T-helper 2 cell treated with Interferon-gamma antibody and Interleukin-4, amounts not matched to agents 5 μg/mL and 100 μg/mL, for 36 hours (primary cell): ENCODE measurements around the gene ZNF283.
"Not testable (repeated sequence)": the region's sequence is repeated elsewhere in the genome, so short reads cannot be mapped to it uniquely, and the experiment has no call there.

ENCODE experiments used
- DNase-seq: peaks from one replicate; pipeline ENCODE4 v3.0.0; 2021; ENCODE audit warnings: low spot score
- H3K27ac Mint-ChIP-seq: one replicate; pipeline ENCODE4 v1.8.0; 2021; ENCODE audit warnings: mild to moderate bottlenecking, mixed read lengths
- H3K27me3 Mint-ChIP-seq: one replicate; pipeline ENCODE4 v1.8.0; 2021; ENCODE audit warnings: low read depth, mixed read lengths
- H3K36me3 Mint-ChIP-seq: one replicate; pipeline ENCODE4 v1.8.0; 2021; ENCODE audit warnings: low read depth, mixed read lengths
- H3K4me1 Mint-ChIP-seq: one replicate; pipeline ENCODE4 v1.8.0; 2021; ENCODE audit warnings: low read depth, mixed read lengths
- H3K4me3 Mint-ChIP-seq: one replicate; pipeline ENCODE4 v1.8.0; 2022; ENCODE audit warnings: mild to moderate bottlenecking, moderate library complexity, mixed read lengths
- H3K9me3 Mint-ChIP-seq: one replicate; pipeline ENCODE4 v1.8.0; 2021; ENCODE audit warnings: mixed read lengths

ZNF283 gene

DNA sequence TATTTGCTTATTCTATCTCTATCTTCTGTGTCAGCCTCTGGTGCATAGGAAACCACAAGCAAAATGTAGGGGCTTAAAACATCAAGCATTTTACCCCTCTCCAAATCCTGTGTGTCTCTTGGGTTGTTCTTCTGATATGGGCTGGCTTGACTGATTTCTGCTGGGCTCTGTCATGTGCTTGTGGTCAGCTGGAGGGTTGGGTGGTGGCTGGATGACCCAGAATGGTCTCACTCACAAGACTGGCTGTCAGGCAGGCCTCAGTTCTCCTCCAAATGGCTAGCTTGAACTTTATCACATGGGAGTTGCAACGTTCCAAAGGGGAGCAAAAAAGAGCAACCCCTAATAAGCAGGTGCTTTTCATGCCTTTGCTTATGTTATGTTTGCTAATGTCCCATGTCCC is 15.3 kb upstream of the ZNF283 start:
- DNase-seq, result no peak
- no peak overlapping the region for H3K4me3 Mint-ChIP-seq
- H3K4me1 Mint-ChIP-seq, result peaks cover 3% of the 10 kb centered on the region
- H3K9me3 Mint-ChIP-seq, result no peaks in the 10 kb centered on the region
- no peaks in the 10 kb centered on the region for H3K36me3 Mint-ChIP-seq
- no peak overlapping the region for H3K27ac Mint-ChIP-seq
- H3K27me3 Mint-ChIP-seq, result peaks cover 5% of the 10 kb centered on the region

DNA sequence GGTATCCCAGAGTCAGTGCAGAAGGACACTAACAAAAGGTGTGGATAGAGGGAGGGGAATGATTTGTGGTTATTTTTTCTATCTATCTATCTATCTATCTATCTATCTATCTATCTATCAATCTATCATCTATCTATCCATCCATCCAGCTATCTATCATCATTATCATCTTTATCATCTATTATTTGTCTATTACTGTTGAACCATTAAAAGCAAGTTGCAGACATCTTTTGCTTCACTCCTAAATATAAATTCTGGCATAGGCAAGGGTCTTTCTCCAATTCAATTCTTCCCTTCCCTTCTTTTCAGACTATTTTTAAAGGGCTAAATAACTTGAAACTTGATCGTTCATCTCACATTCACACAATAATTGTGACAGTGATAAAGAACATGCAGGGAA is 14.9 kb upstream of the ZNF283 start:
- Mint-ChIP-seq H3K36me3 (no peaks in the 10 kb centered on the region), H3K9me3 (no peaks in the 10 kb centered on the region), H3K4me1 (peaks cover 3% of the 10 kb centered on the region), H3K27ac (no peak overlapping the region), H3K4me3 (no peak overlapping the region), H3K27me3 (peaks cover 5% of the 10 kb centered on the region)
- DNase-seq, result no peak

DNA sequence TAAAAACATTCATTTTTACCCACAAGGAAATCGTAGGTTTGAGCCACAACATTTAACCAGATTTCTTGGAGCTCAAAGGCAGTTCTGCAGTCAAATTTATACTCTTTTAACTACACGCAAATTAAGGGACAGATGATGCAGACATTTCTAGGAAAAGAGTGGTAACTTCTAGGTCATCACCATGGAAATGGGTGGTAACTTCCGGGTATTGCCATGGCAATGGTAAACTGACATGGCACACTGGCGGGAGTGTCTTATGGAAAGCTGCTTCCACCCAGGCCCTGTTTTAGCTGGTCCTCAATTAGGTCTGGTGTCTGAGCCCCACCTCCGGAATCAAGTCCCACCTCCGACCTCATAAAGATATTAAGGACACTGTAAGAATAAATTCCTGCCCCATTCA is 14.4 kb upstream of the ZNF283 start:
- DNase-seq, result no peak
- no peaks in the 10 kb centered on the region for H3K36me3 Mint-ChIP-seq
- peaks cover 3% of the 10 kb centered on the region for H3K4me1 Mint-ChIP-seq
- H3K4me3 Mint-ChIP-seq, result no peak overlapping the region
- no peaks in the 10 kb centered on the region for H3K9me3 Mint-ChIP-seq
- peaks cover 5% of the 10 kb centered on the region for H3K27me3 Mint-ChIP-seq
- no peak overlapping the region for H3K27ac Mint-ChIP-seq

DNA sequence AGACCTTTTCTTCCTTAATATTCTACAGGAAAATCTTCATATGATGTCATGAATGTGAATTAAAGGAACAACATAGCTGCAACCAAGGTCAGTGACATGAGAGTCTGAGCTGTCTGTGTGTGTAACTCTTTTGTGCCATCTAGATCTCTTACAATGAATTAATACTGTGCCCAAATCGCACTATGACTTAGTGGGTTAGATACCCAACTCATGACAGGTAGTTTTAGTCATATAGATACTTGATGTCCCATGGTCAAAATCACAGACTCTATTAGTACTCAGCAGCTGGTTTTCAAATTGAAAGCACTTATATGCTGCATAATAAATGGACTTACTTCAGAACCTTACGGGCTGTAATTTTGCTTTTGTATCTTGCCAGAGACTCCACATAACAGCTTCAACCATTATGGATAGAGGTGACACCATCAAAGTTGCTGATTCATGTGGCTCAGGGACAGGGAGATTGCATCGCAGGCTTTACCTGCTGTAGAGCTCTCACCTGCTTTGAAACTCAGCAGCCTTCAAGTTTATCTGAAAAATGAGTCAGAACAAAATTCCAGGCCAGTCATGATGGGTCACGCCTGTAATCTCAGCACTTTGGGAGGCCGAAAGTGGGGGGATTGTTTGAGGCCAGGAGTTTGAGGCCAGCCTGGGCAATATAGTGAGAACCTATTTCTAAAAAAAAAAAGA is 12.3 kb upstream of the ZNF283 start:
- peaks cover 5% of the 10 kb centered on the region for H3K27me3 Mint-ChIP-seq
- H3K9me3 Mint-ChIP-seq, result peaks cover 4% of the 10 kb centered on the region
- H3K36me3 Mint-ChIP-seq, result no peaks in the 10 kb centered on the region
- peaks cover 1% of the 10 kb centered on the region for H3K4me1 Mint-ChIP-seq
- H3K4me3 Mint-ChIP-seq, result no peak overlapping the region
- H3K27ac Mint-ChIP-seq, result no peak overlapping the region
- no peak for DNase-seq

DNA sequence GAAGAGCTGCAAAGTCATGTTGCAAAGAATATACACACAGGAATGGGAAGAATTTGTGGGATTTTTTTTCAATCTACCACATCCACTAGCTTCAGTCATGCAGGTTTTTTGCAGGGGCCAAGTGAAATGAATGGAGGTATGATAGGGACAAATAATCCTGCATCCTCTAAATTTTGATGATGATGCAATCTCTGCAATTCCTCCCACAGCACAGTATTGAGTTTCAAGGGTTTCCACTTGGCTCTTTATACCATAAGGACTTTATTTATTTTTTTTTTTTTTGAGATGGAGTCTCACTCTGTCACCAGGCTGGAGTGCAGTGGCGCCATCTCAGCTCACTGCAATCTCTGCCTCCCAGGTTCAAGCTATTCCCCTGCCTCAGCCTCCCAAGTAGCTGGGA is 9.7 kb upstream of the ZNF283 start:
- DNase-seq, H3K27ac Mint-ChIP-seq, H3K36me3 Mint-ChIP-seq, H3K4me3 Mint-ChIP-seq, H3K4me1 Mint-ChIP-seq: not testable (repeated sequence)
- H3K27me3 Mint-ChIP-seq, result peaks cover 16% of the 10 kb centered on the region
- peaks cover 12% of the 10 kb centered on the region for H3K9me3 Mint-ChIP-seq

DNA sequence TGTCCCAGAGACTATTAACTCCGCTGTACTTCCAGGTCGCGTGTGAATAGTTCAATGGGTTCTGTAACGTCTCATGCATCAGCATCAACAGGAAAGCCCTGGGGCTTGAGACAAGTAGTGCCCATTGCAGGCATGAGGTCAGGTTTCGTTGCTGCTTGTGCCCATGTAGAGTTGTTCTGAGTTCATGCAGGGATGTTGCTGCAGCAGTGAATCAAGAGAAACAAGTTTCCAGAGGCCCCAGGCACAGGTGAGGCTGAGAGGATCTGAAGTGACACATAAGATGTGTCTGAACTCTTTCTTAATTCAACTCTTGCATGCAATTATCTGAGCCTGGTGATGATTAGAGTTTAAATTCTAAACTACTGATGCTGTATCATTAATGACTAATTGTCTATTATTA is 8.6 kb upstream of the ZNF283 start:
- Mint-ChIP-seq H3K36me3 (peaks cover 7% of the 10 kb centered on the region), H3K27ac (no peak overlapping the region), H3K4me1 (peaks cover 8% of the 10 kb centered on the region), H3K9me3 (peaks cover 12% of the 10 kb centered on the region), H3K27me3 (peaks cover 16% of the 10 kb centered on the region), H3K4me3 (no peak overlapping the region)
- no peak for DNase-seq

DNA sequence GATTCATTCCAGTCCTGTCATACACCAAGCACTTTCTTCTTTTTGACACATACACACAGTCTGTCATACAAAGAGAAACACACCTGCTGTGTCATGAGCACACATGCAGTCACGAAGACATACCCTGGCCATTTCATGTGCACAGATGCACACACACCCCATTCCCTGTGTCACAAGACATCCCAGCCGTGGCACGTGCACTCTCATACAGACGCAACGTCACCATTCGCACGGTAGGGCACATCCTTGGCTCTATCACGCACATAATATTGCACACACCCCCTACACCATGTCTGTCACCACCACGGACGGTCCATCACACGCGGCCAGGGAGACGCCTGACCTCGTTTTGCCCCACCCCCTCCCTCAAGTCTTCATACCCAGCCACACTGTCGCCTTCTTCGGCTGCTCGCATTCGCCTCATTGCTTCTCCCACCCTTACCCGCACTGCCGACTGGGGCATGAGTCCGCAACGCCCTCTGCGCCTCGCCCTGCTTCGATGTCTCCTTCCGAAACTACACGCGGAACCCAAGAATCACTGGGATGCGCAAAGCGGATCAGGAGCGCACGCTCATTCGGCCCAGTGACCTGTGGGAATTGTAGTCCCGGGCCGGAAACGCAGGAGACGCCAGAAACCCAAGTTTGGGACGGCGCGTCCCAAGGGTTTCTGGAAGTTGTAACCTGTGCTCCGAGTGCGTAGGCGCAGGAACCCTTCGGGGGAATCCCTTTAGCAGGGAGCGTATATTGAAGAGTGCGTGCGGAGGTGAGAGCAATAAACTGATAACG is 6.8 kb upstream of the ZNF283 start:
- peaks cover 18% of the 10 kb centered on the region for H3K27me3 Mint-ChIP-seq
- peaks cover 7% of the 10 kb centered on the region for H3K36me3 Mint-ChIP-seq
- H3K9me3 Mint-ChIP-seq, result peaks cover 26% of the 10 kb centered on the region
- peak overlapping the region; percentile 31 for H3K27ac Mint-ChIP-seq
- H3K4me3 Mint-ChIP-seq, result peak overlapping the region; percentile 80
- H3K4me1 Mint-ChIP-seq, result peaks cover 8% of the 10 kb centered on the region
- DNase-seq, result peak; percentile 20

DNA sequence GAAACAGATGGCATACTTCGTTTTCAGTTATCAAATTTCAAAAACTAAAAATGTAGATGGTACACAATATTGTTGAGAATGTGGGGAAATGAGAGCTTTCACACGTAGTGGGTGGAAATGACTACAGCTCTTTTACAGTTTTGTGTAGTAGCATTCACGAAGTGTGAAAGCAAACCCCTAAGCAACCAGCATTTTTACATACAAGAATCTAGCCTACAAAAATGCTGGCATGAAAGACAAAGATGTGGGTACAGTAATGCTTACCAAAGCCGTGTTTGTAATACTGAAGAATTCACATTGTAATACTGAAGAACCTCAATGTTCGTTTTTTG is 6.3 kb upstream of the ZNF283 start:
- H3K27me3 Mint-ChIP-seq, result peaks cover 18% of the 10 kb centered on the region
- no peak overlapping the region for H3K27ac Mint-ChIP-seq
- H3K4me1 Mint-ChIP-seq, result peaks cover 8% of the 10 kb centered on the region
- no peak for DNase-seq
- H3K36me3 Mint-ChIP-seq, result peaks cover 7% of the 10 kb centered on the region
- peaks cover 31% of the 10 kb centered on the region for H3K9me3 Mint-ChIP-seq
- peak overlapping the region; percentile 80 for H3K4me3 Mint-ChIP-seq

DNA sequence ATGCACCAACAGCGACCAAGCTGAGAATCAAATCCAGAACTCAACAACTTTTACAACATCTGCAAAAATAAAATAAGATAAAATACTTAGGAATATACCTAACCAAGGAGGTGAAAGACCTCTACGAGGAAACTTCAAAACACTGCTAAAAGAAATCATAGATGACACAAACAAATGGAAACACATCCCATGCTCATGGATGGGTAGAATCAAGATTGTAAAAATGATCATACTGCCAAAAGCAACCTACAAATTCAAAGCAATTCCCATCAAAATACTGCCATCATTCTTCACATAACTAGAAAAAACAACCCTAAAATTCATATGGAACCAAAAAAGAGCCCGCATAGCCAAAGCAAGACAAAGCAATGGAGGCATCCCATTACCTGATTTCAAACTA is 3.3 kb upstream of the ZNF283 start:
- not testable (repeated sequence) for H3K27ac Mint-ChIP-seq, DNase-seq, H3K4me3 Mint-ChIP-seq
- H3K4me1 Mint-ChIP-seq, result peaks cover 24% of the 10 kb centered on the region
- peaks cover 15% of the 10 kb centered on the region for H3K27me3 Mint-ChIP-seq
- peaks cover 18% of the 10 kb centered on the region for H3K36me3 Mint-ChIP-seq
- H3K9me3 Mint-ChIP-seq, result peaks cover 43% of the 10 kb centered on the region

DNA sequence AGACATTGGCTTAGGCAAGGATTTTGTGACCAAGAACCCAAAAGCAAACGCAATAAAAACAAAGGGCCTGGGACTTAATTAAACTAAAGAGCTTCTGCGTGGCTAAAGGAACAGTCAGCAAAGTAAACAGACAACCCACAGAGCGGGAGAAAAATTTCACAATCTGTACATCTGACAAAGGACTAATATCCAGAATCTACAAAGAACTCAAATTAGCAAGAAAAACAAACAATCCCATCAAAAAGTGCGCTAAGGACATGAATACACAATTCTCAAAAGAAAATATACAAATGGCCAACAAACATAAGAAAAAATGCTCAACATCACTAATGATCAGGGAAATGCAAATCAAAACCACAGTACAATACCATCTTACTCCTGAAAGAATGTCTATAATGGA is 2.5 kb upstream of the ZNF283 start:
- peaks cover 23% of the 10 kb centered on the region for H3K36me3 Mint-ChIP-seq
- not testable (repeated sequence) for DNase-seq, H3K27ac Mint-ChIP-seq, H3K4me3 Mint-ChIP-seq
- peaks cover 15% of the 10 kb centered on the region for H3K27me3 Mint-ChIP-seq
- peaks cover 43% of the 10 kb centered on the region for H3K9me3 Mint-ChIP-seq
- peaks cover 24% of the 10 kb centered on the region for H3K4me1 Mint-ChIP-seq

DNA sequence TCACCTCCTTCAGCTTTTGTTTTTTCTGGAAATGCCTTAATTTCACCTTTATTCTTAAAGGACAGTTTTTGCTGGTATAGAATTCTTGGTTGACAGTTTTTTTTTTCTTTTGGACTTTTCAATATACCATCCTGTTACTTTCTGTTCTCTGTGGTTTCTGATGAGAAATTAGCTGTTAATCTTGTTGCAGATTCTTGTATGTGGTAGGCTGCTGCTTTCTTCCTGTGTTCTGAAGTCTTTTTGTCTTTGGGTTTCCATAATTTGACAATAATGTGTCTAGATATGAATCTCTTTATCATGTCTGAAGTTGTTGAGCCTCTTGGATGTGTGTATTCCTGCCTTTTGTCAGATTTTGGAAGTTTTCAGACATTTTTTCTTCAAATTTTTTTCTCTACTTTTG is 12.0 kb downstream of the ZNF283 start:
- Mint-ChIP-seq H3K9me3 (peaks cover 62% of the 10 kb centered on the region), H3K4me3 (no peak overlapping the region), H3K27me3 (no peaks in the 10 kb centered on the region), H3K4me1 (no peaks in the 10 kb centered on the region), H3K27ac (no peak overlapping the region), H3K36me3 (peaks cover 66% of the 10 kb centered on the region)
- DNase-seq, result no peak

DNA sequence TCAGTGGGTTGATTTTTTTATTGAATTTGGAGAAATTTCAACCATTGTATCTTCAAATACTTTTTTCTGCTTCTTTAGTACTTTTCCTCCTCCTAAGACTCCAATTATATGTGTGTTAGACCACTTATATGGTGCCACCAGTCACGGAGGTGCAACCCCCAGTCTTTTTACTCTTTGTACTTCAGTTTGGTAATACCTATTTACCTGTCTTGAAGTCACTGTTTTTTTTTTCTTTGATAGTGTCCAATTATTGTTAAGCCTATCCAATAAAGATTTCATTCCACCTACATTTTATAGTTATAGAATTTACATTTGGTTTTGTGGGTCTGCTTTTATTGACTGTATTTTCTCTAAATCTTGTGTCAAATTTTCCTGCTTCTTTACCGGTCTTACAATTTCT is 14.9 kb downstream of the ZNF283 start:
- Mint-ChIP-seq H3K36me3 (peaks cover 59% of the 10 kb centered on the region), H3K4me1 (no peaks in the 10 kb centered on the region), H3K4me3 (no peak overlapping the region), H3K9me3 (peaks cover 67% of the 10 kb centered on the region), H3K27ac (no peak overlapping the region), H3K27me3 (no peaks in the 10 kb centered on the region)
- no peak for DNase-seq

DNA sequence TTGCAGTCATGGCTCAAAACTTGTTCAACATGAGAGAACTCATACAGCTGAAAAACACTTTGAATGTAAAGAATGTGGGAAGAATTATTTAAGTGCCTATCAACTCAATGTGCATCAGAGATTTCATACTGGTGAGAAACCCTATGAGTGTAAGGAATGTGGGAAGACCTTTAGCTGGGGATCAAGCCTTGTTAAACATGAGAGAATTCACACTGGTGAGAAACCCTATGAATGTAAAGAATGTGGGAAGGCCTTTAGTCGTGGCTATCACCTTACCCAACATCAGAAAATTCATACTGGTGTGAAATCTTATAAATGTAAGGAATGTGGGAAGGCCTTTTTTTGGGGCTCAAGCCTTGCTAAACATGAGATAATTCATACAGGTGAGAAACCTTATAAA is 20.1 kb downstream of the ZNF283 start:
- no peaks in the 10 kb centered on the region for H3K27me3 Mint-ChIP-seq

DNA sequence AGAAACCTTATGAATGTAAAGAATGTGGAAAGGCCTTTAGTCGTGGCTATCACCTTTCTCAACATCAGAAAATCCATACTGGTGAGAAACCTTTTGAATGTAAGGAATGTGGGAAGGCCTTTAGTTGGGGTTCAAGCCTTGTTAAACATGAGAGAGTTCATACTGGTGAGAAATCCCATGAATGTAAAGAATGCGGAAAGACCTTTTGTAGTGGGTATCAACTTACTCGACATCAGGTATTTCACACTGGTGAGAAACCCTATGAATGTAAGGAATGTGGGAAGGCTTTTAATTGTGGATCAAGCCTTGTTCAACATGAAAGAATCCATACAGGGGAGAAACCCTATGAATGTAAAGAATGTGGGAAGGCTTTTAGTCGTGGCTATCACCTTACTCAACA is 20.8 kb downstream of the ZNF283 start:
- H3K27me3 Mint-ChIP-seq, result no peaks in the 10 kb centered on the region
- no peaks in the 10 kb centered on the region for H3K4me1 Mint-ChIP-seq
- no peak overlapping the region for H3K27ac Mint-ChIP-seq
- no peak overlapping the region for H3K4me3 Mint-ChIP-seq
- H3K36me3 Mint-ChIP-seq, result peaks cover 29% of the 10 kb centered on the region
- H3K9me3 Mint-ChIP-seq, result peaks cover 77% of the 10 kb centered on the region
- DNase-seq, result no peak

More for the DNA sequence above, 20.1 kb downstream of the ZNF283 start:
- no peaks in the 10 kb centered on the region for H3K4me1 Mint-ChIP-seq
- DNase-seq, result no peak
- peaks cover 31% of the 10 kb centered on the region for H3K36me3 Mint-ChIP-seq
- no peak overlapping the region for H3K27ac Mint-ChIP-seq
- peaks cover 73% of the 10 kb centered on the region for H3K9me3 Mint-ChIP-seq
- H3K4me3 Mint-ChIP-seq, result no peak overlapping the region
